NCI-H748 treated with DMSO at 0.1 percent for 48 hours (cell line): Measurements from ENCODE around the gene C11orf52.
"Not testable (repeated sequence)": the region's sequence is repeated elsewhere in the genome, so short reads cannot be mapped to it uniquely, and the experiment has no call there.

Experiments used
- DNase-seq: peaks from one replicate; lab custom pipeline; 2025; lab: John Stamatoyannopoulos, UW

C11orf52 gene

DNA sequence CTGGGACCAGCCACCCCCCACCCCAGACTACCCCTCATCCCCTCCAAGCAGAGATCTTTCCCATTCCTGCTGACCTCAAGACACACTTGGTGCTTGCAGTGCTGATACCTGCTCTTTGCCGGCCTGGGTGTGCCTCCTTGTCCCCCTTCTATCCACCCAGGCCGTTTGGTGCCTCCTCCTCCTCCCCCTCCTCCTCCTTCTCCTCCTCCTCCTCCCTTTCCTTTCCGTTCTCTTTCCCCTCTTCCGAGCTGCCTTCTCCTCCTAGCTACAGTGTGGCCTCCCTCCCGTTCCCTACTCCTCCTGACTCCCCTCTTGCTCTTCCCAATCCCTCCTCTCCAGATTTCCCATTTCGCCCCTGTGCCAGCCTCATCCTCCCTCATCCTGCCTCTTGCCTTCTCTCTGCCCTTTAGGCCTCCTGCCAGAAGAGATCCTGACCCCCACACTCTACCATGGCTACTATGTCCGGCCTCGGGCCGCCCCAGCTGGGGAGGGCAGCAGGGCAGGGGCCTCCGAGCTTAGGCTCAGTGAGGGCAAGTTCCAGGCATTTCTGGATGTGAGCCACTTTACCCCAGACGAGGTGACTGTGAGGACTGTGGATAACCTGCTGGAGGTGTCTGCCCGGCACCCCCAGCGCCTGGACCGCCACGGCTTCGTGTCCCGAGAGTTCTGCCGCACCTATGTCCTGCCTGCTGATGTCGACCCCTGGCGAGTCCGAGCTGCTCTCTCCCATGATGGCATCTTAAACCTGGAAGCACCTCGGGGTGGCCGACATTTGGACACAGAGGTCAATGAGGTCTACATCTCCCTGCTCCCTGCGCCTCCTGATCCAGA is 5.5 kb upstream of the C11orf52 start:
- DNase-seq: no peak

DNA sequence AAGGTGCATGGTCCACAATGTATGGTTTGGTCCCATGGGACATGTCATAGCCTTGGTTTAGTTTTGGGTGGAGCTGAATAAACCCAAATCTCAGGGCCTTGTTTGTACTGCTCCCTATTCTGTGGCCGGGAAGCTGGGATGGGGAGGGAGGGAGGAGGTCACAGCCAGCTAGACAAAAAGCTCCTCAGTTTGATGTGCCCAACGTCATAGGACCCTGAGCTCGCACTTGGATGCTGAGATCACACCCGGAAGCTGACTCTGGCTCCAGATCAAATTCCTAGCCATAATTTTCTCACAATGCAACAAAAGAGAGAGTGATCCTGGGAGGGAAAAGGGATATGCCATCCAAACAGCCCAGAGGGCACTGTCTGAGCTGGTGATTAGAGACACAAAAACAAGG is 4.7 kb upstream of the C11orf52 start:
- no peak for DNase-seq

DNA sequence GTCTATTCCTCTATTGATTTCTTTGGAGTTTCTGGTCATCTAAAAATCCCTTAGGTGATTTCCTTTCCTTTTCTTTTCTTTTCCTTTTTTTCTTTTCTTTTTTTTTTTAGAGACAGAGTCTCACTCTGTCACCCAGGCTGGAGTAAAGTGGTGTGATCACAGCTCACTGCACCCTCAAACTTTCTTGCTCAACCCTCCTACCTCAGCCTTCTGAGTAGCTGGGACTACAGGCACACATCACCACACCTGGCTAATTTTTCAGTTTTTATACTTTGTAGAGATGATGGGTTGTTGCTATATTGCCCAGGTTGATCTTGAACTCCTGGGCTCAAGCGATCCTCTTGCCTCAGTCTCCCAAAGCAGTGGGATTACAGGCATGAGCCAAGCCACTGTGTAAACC is 1.9 kb upstream of the C11orf52 start:
- no peak for DNase-seq

DNA sequence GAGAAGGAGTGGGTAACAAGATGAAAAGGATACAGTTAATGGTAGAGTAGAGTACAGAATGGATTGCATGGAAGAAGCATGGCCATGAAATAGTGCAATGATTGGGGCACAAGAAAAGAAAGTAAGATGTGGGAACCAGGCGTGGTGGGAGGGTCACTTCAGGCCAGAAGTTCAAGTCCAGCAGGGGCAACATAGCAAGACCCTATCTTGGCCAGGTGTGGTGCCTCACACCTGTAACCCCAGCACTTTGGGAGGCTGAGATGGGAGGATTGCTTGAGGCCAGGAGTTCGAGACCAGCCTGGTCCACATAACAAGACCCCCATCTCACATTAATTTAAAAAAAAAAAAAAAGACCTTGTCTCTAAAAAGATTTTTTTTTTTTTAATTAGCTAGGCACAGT is 1.4 kb upstream of the C11orf52 start:
- no peak for DNase-seq

DNA sequence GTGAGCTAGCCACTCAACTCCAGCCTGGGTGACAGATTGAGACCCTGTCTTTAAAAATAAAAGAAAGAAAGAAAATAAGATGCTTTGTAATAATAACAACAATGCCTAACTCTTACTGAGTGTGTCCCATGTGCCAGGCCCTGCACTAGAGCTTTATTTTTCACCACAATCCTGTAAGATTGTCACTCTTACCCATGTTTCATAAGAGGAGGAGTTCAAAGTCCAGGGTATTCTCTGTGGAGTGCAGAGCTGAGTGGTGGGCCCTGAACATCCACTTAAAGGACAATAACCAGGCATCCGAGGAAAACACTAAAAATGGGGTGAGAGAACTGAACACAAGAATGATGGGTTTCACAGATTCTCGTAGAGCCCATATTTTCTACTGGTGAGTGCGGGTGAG is 925 bp upstream of the C11orf52 start:
- no peak for DNase-seq

DNA sequence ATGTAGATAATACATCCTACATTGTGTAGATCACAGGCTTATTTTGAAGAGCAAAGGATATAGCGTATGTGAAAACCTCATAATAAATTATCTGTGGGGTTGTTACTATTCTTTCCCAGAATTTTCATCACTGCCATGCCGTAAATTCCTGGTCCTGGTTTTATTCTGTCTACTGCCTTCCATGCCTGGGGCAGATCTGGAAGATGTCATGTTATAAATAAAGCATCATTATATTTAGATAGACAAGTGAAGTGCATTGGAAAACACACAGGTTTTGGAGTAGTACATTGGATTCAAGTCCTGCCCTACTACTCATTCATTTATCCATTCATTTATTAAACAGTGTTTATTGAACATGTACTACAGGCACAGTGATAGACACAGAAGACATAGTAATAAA is 2.2 kb downstream of the C11orf52 start:
- DNase-seq: no peak

DNA sequence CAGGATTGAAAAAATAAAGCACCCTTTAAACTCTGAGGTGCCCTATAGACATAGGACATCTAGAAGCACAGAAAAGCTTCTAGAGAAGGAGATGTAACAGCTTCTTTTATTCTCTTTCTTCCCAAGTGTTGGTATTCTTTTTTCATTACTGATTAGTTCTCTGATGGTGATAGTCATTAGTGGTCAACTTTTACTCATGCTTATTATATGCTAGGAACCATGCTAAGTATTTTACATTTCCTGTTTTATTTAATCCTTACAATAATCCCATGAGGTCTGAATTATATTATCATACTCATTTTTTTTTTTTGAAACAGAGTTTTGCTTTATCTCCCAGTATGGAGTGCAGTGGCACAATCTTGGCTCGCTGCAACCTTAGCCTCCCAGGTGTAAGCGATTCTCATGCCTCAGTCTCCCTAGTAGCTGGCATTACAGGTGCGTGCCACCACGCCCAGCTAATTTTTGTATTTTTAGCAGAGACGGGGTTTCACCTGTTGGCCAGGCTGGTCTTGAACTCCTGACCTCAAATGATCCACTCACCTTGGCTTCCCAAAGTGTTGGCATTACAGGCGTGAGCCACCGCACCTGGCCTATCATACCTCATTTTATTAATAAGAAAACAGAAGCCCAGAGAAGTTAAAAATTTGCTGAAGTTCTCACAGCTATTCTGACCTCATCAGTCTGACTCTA is 3.0 kb downstream of the C11orf52 start:
- DNase-seq: no peak

DNA sequence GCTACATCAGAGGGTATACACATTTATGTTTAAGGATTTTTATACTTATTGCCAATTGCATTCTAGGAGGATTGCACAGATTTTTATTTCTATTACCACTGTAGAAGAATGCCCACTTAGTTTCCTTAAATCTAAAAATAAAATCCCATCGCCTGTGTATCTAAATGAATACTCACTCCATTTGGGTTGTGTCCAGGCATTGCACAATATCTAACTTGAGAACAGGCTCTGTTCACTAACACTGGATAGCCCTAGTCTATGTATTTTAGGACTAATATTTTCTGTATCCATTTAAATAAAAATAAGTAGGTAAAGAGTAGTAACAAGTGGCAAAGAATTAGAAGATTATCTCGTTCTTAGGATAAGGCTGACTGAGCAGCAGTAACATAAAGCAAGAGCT is 4.1 kb downstream of the C11orf52 start:
- DNase-seq: no peak

DNA sequence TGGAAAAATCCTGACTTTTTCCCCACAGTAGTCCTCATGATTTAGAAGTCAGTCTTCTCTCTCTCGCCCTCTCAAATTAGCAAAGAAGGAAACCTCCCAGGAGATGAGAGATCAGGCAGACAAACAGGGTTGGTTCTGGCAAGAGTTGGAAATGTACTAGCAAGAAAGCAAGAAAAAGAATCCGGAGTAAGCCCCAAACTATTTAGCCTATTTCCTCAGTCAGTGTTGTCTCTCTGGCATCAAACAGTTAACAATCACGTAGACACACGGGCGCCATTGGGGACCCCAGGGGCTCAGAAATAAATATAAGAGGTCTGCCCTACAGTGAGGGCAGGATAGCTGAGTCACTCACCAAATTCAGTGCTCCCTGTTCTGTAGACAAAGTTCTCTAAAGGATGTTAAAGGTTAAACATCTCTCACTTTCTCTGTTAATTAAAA is 4.7 kb downstream of the C11orf52 start:
- no peak for DNase-seq

DNA sequence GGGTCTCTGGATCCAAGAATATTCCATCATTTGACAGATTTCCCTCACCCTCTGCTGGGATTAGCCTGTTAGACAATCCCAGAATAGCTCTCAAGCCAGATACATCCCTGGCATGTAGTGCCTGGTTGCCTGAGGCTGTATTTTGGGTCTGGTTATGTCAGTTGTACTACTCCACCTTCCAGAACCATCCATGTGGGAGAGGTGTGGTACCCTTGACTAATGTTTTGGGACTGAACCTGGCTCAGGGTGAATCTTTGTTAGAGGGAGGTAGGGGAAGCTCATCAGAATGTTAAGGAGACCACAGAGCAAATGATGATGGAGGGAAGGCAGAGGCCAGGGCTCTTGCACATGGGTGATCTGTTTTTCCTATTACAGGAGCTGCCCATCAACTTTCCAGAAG is 5.2 kb downstream of the C11orf52 start:
- DNase-seq: no peak

DNA sequence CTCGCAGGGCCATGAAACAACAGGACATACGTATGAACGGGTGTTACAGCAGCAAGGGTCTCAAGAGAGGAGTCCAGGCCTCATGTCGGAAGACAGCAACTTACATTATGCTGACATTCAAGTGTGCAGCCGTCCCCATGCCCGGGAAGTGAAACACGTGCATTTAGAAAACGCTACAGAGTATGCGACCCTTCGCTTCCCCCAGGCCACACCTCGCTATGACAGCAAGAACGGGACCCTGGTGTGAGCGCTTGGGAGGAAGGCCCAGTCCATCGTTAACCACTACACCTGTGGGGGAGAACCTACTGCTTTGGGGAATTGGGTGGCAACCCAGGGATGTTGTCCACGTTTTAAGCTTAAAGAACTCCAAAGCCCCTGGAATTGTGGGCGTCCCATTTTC is 7.2 kb downstream of the C11orf52 start:
- DNase-seq: no peak

DNA sequence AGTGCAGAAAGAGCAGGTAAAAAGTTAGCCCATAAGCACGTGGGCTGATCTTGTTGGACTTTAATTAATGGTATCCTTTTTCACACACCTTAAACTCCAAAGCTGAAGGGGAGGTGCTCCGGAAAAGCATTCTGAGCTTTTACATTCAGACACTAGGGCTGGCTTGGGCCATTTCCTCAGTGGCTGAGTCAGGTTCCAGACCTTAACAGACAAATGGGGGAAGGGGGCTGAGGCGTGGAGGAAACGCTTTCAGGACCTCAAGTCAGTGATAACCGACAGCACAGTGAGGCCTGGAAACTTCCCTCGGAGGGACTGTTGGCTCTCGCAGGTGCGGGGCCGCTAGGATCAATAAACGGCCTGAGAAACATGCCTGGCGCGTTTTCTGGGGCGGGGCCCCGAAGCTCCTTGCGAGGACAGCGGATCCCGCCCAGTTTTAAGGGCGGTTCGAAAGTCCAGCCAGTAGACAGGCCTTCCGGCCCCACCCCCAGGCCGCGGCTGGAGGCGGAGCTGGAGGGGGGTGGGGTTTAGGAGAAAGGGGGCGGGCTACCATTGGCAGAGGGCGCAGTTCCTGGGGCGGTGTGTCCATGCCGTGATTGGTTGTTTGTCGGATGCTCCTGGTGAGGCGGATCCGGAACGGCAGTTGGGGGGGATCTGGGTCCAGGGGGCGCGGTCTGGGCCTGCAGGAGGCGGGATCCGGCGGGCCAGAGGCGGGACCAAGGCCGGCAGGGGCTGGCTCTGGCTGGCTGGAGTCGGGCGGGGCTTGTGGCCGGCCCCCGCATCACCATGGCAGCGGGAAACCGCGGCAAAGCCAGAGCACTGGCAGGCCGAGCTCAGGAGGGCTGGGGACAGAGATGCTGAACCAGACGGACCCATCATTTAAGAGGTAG is 8.0 kb downstream of the C11orf52 start:
- peak; percentile 91 for DNase-seq

DNA sequence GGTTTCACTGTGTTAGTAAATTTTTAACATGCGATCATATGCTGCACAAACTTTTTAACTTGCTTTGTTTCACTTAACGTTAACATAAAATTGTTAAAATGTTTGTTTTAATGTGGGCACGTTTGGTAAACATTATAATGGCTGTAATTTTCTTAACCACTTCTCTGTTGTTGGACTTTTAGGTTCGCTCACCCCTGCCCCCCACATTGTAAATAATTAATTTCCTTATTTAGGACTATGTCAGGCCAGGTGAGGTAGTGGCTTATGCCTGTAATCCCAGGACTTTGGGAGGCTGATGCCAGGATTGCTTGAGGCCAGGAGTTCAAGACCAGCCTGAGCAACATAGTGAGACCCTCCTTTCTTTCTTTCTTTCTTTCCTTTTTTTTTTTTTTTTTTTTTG is 11.8 kb downstream of the C11orf52 start:
- DNase-seq: no peak

DNA sequence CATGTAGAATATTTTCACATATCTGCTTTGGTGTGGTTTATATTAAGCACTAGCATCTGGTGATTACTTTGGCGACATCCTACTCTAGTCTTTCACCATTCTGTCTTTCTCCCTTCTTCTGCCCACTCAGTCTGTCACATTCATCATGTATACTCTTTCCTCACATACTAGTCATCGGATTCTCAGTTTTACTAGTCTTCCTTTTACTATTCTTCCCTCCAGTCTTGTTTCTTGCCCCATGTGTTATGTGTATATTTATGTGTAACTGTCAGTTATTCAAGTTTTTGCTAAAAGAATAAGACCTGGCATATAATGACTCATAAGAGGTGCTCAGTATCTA is 13.9 kb downstream of the C11orf52 start:
- no peak for DNase-seq

DNA sequence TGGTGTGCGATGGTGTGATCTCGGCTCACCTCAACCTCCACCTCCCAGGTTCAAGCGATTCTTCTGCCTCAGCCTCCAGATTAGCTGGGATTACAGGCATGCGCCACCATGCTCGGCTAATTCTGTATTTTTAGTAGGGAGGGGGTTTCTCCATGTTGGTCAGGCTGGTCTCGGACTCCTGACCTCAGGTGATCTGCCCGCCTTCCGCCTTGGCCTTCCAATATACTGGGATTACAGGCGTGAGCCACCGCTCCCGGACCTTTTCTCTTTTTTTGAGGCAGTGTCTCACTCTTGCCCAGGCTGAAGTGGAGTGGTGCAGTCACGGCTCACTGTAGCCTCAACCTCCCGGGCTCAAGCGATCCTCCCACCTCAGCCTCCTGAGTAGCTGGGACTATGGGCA is 14.5 kb downstream of the C11orf52 start:
- not testable (repeated sequence) for DNase-seq

DNA sequence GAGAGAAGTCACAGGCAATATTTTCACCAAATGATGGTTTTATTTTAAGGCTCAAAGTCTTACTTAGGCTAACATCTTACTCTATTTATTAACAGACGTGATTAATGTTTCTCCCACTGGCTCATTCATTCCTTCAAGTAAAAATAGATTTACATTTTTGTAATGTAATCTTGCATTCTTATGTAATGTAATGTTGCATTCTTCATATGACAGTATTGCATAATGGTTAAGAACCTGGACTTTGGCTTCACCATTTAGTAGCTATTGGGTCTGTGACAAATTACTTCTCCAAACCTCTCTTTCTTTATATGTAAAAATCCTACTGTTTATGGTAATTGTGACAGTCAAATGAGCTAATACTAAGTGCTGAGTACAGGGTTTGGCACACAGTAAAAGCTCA is 15.2 kb downstream of the C11orf52 start:
- DNase-seq: no peak

DNA sequence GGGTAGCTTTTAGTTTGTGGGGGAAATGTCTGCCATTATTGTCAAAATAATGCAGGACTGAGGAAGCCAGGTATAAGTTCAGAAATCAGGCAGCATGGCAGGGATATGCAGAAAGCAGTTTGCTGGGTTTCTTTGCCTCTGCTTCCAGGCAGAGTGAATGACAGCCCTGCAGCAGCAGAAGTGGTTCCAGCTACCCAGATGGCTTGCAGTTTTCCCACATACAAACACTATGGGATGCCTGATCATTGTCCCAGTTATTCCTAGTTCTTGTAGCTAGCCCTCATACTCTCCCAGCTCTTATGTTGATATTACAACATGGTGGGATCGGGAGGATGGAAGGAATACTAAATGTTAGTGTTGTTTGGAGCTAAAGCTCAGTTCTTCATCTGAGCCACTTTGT is 15.6 kb downstream of the C11orf52 start:
- no peak for DNase-seq

DNA sequence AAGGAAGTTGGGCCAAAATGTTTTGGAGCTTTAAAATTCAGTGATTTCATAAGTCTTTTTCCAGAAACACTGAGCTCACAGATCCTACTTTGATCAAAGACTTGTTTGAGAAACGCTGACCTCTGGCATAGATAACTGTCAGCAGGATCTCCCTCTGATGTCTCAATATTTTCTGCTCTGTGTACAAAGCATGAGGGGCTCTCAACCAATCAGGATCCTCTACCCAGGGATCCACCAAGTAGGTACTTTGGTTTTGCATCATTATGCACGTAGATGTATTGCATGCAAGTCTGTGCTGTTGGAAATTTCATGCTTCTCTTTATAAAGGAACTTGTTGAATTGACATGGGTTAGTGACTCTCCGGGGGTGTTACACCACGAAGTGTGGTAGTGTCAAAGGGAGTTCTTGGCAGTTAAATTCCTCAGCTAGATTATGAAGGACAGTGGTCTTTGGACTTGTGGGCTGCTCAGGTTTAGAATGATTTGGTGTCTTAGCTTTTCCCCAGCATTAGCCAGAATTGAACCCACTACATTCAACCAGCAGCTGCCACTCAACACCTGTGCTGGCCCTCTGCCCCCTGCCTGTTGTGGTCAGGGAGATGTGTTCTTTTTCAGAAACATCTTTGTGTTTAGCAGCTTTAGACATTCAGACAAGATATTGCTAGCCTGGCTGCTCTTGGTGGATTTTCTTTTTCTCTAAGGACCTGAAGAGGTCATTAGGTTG is 16.8 kb downstream of the C11orf52 start:
- DNase-seq: no peak

DNA sequence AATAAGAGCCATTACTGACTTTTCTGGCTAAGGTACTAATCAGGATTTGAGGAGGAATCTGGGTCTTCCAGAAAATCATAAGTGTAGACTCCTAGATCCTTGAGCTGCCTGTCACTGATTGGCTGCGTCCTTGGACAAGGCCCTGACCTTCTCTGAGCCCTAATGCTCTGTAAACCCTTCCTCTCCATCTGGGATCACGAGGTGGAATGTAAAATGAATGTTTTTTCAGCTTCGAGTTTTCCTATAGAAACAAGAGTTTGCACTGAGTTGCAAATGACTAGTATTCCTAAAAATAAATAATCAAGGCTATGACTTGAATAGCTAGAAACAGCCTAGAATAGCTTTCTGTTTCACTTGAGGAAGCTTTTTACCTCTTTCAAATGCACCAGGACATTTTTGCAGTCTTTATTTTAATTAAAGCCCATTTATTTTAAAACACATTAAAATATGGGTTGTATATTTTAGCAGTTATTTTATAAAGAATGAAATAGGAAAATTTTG is 17.4 kb downstream of the C11orf52 start:
- no peak for DNase-seq

DNA sequence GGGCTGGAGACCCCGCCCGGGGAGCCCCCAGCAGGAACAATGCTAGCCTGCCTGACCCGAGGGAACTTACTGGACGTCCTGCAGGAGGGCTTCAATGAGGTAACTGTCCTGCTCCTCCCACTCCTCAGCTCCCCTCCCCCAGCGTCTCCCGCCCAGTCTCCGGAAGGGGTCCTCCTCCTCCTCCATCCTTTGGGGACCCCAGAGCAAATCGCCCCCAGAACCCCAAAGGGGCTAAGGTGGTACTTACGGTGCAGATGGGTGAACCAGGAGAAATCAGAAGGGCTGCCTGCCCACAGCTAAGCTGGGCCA is 18.7 kb downstream of the C11orf52 start:
- DNase-seq: no peak

DNA sequence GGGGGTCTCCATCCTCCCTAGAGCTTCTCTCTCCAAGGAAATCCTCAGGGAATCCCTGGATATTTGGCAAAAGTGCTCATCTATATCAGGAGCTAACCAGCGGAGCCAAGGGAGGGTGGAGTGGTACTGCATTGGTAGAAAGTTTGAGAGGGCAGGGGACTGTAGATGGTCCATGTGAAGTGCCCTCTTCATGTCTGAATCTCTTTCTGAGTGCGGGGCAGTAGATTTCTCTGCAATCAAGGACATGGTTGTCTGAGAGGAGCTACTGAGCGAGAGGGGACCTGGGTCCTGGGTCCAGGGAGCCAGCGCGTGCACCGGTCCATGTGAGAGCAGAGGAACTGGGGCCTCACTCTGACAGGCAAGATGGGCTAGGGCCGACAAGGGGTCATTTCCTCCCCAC is 19.1 kb downstream of the C11orf52 start:
- DNase-seq: no peak

DNA sequence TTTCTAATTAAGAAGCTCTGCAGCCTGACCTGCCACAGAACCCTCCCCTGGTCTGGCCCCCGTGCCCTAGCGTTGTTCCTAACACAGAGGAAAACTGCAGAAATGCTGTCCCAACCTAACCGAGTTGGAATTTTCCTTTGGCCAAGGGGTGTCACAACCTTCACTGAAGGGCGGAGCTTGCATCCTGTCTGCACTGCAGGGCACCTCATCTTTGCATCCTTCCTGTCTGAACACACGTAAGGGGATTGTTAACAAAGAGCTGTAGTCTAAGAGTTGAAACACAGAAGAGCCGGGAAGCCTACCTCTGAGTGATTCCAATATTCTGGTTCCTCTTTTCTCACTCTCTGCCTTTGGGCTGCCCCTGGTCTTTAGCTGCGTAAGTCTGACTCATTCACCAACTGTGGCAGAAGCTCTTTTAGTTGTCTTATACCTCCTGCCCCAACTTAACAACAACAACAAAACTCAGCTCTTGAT is 20.0 kb downstream of the C11orf52 start:
- DNase-seq: no peak
